GM12872 (cell line): Measurements from ENCODE around the gene NFIX.

Experiments used
- CTCF ChIP-seq: IDR thresholded peaks from 3 replicates; pipeline ENCODE4 v1.5.1; 2011; ENCODE audit warnings: low read depth, mild to moderate bottlenecking, low read length, moderate library complexity; ENCODE audit not compliant: insufficient read depth

Gene NFIX

DNA sequence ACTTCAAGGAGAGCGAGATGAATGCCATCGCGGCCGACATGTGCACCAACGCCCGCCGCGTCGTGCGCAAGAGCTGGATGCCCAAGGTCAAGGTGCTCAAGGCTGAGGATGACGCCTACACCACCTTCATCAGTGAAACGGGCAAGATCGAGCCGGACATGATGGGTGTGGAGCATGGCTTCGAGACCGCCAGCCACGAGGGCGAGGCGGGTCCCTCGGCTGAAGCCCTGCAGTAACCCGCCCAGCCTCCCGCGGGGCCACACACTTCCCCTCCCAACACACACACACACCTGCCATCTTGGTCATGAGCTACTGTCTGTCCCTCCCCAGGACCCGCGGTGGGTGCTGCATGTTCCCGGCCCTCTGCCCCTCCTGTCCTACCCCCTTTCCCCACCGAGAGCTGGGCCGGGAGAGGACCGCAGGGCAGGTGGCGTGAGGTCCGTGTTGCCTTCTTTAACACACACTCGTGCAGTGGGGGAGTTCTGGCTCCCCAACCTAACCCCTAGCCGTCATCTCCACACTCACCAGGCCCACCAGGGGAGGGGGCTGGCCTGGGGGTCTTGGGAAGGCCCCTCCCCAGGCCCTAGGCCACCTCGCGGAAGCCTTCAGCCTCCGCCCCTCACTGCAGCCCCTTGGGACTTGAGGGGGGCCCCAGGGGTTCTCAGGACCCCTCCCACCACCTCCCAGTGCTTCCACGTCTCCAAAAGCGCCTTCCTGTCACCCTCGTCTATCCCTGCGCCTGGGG is 143.1 kb downstream of the NFIX start:
- no peak for TF ChIP-seq CTCF

- TF ChIP-seq CTCF, result no peak
These were observed 143.6 kb downstream of the NFIX start for GRCh38 chr19:13138916-13139198.

GRCh38 chr19:13139633-13140311 is 144.5 kb downstream of the NFIX start:
- TF ChIP-seq CTCF, result no peak

GRCh38 chr19:13146763-13147563 is 151.7 kb downstream of the NFIX start:
- no peak for TF ChIP-seq CTCF
